ENCODE data around the gene ULK1. TPM values are rescaled to one million over a fixed set of nuclear protein-coding genes. Genes with fewer than 3 reads are reported as not detected.

Gene ULK1
- polyA plus RNA-seq, 6 donors from 2014 or later, result 0.22 to 2.1 (median 0.73) TPM

- Mint-ChIP-seq H3K9me3 (no peaks in the 10 kb centered on the region), H3K27ac (no peak overlapping the region), H3K4me1 (peaks cover 17 to 27% (median 26%) of the 10 kb centered on the region in 3 donors), H3K4me3 (no peak overlapping the region), H3K27me3 (no peaks in the 10 kb centered on the region), H3K36me3 (no peaks in the 10 kb centered on the region)
- no peak for ATAC-seq (ENCODE audit: low read depth in 2 of 2)
- DNase-seq, result no peak
These were observed 7.3 kb downstream of the ULK1 start for GRCh38 chr12:131901431-131902331.

DNA sequence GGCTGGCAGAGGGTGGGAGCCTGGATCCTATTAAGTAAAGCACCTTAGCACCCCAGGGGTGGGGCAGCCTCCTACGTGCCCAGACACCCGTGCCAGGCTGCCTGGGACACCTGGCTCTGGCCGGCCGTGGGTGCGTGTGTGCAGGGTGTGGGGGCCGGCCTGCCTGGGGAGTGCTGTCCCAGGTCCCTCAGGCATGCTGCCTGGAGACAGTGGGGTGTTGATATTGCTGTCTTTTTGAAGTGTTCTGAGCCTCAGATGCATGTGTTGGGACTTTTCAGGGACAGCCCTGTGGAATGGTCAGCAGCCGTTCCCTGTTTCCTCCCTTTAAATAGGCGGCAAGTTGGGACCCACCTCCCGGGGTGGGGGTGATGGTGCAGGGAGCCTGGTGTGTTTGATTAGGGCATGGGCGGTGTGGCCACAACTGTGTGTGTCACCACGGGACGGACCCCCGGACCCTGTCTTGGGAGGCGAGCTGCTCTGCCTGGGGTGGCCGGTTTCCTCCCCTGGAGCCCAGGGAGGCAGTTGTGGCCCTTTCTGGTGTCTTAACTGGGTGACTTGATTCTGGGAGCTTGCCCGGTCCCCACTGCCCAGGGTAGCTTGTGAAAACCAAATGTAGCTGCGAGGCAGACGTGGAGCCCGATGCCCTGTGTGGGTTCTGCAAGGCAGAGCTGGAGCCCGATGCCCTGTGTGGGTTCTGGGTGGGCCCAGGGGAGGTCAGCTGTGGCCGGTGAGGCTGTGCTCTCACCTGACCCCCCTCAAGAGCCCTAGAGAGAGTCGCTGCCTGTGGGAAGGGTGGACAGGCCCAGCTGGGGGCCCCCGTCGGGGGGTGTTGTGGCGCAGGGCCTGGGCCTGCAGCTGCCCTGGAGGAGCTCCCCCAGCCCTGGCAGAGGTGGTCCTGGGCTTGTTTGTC is 8.2 kb downstream of the ULK1 start:
- ATAC-seq (ENCODE audit: low read depth in 2 of 2) (no peak), DNase-seq (no peak)
- H3K27ac Mint-ChIP-seq, result peak overlapping the region in 1 of 6 donors; percentile 53
- no peaks in the 10 kb centered on the region for H3K27me3 Mint-ChIP-seq
- H3K4me3 Mint-ChIP-seq, result no peak overlapping the region
- H3K9me3 Mint-ChIP-seq, result no peaks in the 10 kb centered on the region
- H3K36me3 Mint-ChIP-seq, result no peaks in the 10 kb centered on the region
- peaks cover 14 to 19% (median 18%) of the 10 kb centered on the region in 3 donors for H3K4me1 Mint-ChIP-seq

DNA sequence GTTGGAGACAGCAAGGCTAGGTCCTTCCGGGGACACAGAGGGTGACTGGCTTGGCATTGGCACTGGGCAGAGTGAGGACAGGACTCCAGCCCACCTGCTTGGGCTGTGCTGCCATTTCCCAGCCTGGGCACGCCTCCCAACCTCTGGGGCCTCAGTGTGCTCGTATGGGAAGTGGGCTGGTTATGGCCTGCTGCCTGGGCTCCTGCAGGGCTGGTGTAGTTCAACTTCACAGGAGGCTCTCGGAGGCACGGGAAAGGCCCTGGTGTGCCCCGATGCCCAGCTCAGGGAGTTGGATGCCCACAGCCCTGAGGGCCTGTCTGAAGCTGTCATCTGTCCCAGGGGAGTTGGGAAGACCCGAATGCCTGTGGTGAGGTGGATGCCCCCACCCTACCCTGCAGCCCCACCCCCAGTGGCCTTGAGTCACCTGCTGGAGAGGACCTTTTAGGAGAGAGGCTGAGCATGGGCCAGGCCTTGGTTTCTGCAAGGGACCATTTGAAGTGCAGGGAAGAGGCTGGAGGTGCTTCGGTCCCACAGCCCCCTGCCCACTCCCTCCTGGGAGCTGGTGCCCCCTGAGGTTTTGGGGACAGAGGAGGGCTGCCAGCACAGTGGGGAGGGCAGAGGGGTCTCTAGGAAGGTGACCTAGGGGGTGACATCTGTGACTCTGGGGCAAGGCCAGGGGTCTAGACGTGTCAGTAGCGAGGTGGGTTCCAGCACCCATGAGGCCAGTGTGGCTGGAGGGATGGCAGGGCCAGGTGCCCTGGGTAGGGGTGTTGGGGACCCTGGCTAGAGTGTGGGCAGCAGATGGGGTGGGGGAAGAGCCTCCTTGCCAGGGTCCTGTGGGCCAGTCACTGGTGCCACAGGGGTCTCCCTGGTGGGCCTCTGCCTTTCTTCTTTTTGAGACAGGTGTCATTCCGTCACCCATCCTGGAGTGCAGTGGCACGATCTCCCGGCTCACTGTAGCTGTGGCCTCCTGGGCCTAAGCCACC is 9.1 kb downstream of the ULK1 start:
- DNase-seq (no peak), ATAC-seq (ENCODE audit: low read depth in 2 of 2) (no peak)
- H3K27me3 Mint-ChIP-seq, result no peaks in the 10 kb centered on the region
- H3K4me3 Mint-ChIP-seq, result no peak overlapping the region
- no peaks in the 10 kb centered on the region for H3K9me3 Mint-ChIP-seq
- H3K27ac Mint-ChIP-seq, result no peak overlapping the region
- no peaks in the 10 kb centered on the region for H3K36me3 Mint-ChIP-seq
- H3K4me1 Mint-ChIP-seq, result peaks cover 8 to 19% (median 10%) of the 10 kb centered on the region in 3 donors

- Mint-ChIP-seq H3K4me1 (peaks cover 8 to 19% (median 10%) of the 10 kb centered on the region in 3 donors), H3K27ac (no peak overlapping the region), H3K27me3 (no peaks in the 10 kb centered on the region), H3K4me3 (no peak overlapping the region), H3K36me3 (no peaks in the 10 kb centered on the region), H3K9me3 (no peaks in the 10 kb centered on the region)
- ATAC-seq (ENCODE audit: low read depth in 2 of 2), result no peak
- no peak for DNase-seq
These were observed 9.9 kb downstream of the ULK1 start for GRCh38 chr12:131904346-131904745.

DNA sequence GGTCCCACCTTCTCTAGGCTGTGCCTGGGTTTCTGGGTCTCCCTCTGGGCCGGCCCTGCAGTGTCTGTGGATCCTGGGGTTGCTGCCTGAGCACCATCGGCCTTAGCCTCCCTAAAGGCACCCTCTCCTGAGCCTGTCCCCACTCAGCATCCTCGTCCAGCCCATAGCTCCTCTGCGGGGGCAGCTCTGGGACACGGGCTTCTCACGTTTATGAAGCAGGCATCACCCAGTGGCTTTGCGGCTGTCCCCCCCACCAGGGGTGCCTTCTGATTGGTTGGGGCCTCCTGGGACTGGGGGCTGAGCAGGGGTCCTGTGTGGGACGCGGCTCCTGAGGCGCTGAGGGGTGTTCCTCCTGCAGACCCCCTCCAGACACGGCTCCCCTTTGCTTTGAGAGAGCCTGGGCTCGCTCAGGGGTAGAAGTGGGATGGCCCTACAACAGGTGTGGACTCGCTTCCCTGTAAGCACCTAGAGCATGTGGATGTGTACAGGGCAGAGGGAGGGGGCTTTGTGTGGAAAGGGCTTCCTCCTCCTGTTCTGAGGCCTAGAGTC is 10.7 kb downstream of the ULK1 start:
- no peak for DNase-seq
- ATAC-seq (ENCODE audit: low read depth in 2 of 2), result no peak
- peaks cover 6 to 19% (median 10%) of the 10 kb centered on the region in 3 donors for H3K4me1 Mint-ChIP-seq
- no peak overlapping the region for H3K27ac Mint-ChIP-seq
- H3K9me3 Mint-ChIP-seq, result no peaks in the 10 kb centered on the region
- H3K36me3 Mint-ChIP-seq, result no peaks in the 10 kb centered on the region
- no peak overlapping the region for H3K4me3 Mint-ChIP-seq
- H3K27me3 Mint-ChIP-seq, result no peaks in the 10 kb centered on the region

GRCh38 chr12:131905630-131906091 is 11.2 kb downstream of the ULK1 start:
- no peaks in the 10 kb centered on the region for H3K27me3 Mint-ChIP-seq
- no peaks in the 10 kb centered on the region for H3K36me3 Mint-ChIP-seq
- ATAC-seq (ENCODE audit: low read depth in 2 of 2) (no peak), DNase-seq (no peak)
- H3K4me1 Mint-ChIP-seq, result peaks cover 4 to 19% (median 10%) of the 10 kb centered on the region in 3 donors
- no peak overlapping the region for H3K4me3 Mint-ChIP-seq
- no peaks in the 10 kb centered on the region for H3K9me3 Mint-ChIP-seq
- H3K27ac Mint-ChIP-seq, result no peak overlapping the region

DNA sequence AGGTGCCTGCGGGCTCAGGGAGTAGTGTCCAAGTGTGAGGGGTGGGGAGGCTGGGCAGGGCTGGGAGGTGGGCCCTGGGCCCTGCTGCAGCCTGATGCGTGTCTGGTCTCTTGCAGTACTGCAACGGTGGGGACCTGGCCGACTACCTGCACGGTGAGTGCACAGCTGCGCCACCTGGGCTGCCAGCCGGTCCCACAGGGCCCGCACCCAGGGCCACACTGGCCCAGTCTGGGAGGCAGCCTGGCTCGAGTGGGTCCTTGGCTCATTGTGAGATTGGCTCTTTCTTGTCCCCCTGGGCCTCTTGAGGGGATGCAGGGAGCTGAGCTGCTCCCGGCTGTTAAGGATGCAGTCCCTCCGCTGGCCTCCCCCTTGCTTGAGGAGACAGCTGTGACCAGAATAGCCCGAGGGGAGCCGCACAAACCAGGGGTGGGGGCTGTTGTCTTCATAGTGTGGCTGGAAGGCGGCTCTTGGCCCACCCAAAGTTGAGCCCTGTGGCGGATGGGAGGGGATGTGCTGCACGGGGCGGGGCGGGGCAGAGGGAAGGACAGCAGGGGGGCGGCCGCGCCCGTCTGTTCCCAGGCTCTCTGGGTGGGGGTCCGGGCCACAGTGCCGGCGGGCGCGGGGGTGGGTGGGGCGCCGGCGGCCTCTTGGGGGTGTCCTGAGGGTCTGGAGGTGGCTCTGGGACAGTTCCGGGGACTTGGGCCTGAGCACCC is 13.1 kb downstream of the ULK1 start:
- ATAC-seq (ENCODE audit: low read depth in 2 of 2) (no peak), DNase-seq (no peak)
- no peak overlapping the region for H3K4me3 Mint-ChIP-seq
- no peaks in the 10 kb centered on the region for H3K27me3 Mint-ChIP-seq
- H3K36me3 Mint-ChIP-seq, result no peaks in the 10 kb centered on the region
- H3K4me1 Mint-ChIP-seq, result peaks cover 0 to 12% (median 7%) of the 10 kb centered on the region in 3 donors
- H3K27ac Mint-ChIP-seq, result no peak overlapping the region
- no peaks in the 10 kb centered on the region for H3K9me3 Mint-ChIP-seq

DNA sequence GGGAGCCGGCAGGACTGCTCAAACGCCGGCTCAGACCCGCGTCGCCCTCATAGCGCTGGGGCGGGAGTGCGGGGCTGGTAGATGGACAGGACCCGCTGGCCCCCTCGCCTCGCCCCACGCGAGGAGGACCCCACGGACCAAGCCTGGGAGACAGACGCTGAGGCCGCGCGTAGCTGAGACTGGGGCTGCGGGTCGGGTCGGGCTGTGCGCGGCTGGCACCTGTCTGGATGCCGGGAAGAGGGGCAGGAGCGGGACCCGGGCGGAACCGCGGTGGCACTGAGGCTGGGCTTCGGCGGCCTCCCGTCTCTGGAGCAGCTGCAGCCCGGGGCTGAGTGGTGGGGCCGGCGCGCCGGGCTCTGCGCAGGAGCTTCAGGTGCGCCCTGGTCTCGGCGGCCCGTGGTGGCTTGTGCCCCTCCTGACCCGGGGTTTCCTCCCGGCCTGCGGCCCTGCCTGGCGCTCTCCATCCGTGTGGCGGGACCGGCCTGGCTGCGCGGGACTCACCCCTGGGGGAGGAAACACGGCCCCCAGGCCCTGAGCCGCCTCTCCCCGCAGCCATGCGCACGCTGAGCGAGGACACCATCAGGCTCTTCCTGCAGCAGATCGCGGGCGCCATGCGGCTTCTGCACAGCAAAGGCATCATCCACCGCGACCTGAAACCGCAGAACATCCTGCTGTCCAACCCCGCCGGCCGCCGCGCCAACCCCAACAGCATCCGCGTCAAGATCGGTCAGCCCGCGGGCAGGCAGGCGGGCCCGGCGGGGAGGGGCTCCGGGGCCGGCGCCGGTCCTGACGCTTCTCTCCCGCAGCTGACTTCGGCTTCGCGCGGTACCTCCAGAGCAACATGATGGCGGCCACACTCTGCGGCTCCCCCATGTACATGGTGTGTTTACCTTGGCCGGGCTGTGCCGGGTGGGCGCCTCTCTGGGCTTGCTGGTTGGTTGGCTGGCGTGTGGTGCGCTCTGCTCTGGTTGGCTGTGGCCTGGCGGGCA is 14.0 kb downstream of the ULK1 start:
- Mint-ChIP-seq H3K9me3 (no peaks in the 10 kb centered on the region), H3K4me1 (peaks cover 0 to 12% (median 5%) of the 10 kb centered on the region in 3 donors), H3K27ac (no peak overlapping the region), H3K4me3 (no peak overlapping the region), H3K36me3 (no peaks in the 10 kb centered on the region), H3K27me3 (no peaks in the 10 kb centered on the region)
- ATAC-seq (ENCODE audit: low read depth in 2 of 2) (no peak), DNase-seq (no peak)

DNA sequence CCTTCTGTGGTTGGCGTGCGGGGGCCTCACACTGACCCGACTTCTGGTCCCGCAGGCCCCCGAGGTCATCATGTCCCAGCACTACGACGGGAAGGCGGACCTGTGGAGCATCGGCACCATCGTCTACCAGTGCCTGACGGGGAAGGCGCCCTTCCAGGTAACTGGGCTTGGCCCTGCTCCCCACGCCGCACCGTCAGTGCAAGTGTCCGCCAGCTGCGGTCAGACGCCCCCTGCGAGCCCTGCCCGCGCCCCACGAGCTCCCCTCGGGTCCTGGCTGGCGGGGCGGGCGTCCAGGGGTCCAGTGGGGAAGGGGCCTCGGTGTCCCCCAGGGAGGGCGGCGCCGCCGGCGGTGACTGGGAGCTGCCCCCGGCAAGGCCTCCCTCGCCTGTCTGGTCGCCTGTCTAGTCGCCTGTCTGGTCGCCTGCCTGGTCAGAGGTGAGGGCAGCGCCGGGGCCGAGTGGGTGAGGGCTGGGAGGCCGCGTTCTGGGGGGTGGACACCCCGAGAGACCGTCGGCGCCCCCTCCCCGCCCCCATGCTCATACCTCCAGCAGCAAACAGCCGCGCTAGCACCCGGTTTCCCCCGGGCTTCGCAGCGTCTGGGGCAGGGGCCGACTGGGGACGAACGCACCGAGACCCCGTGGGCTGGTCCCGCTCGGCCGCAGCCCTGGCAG is 14.8 kb downstream of the ULK1 start:
- ATAC-seq (ENCODE audit: low read depth in 2 of 2) (no peak), DNase-seq (no peak)
- no peak overlapping the region for H3K27ac Mint-ChIP-seq
- H3K36me3 Mint-ChIP-seq, result no peaks in the 10 kb centered on the region
- peaks cover 0 to 5% (median 3%) of the 10 kb centered on the region in 3 donors for H3K4me1 Mint-ChIP-seq
- no peak overlapping the region for H3K4me3 Mint-ChIP-seq
- H3K9me3 Mint-ChIP-seq, result no peaks in the 10 kb centered on the region
- no peaks in the 10 kb centered on the region for H3K27me3 Mint-ChIP-seq

- no peak overlapping the region for H3K27ac Mint-ChIP-seq
- H3K4me1 Mint-ChIP-seq, result peaks cover 0 to 3% (median 0%) of the 10 kb centered on the region in 3 donors
- no peaks in the 10 kb centered on the region for H3K36me3 Mint-ChIP-seq
- no peak overlapping the region for H3K4me3 Mint-ChIP-seq
- ATAC-seq (ENCODE audit: low read depth in 2 of 2) (no peak), DNase-seq (no peak)
- no peaks in the 10 kb centered on the region for H3K9me3 Mint-ChIP-seq
- H3K27me3 Mint-ChIP-seq, result no peaks in the 10 kb centered on the region
These were observed 15.4 kb downstream of the ULK1 start for GRCh38 chr12:131909752-131910219.
